Endothelial cell of umbilical vein (primary cell): ENCODE data around the gene LPAR1. TPM values are rescaled to one million over a fixed set of nuclear protein-coding genes. Genes with fewer than 3 reads are reported as not detected.

Source experiments
- BruUV-seq: library from RNA; stranded (reverse); fragments of 400-500 nt; replicated peaks from 2 replicates; lab custom pipeline; 2021; lab: Mats Ljungman, UMichigan
- CTCF ChIA-PET: fragments of 300-600, 350-600 bp; sonication (Branson Sonifier 250); formaldehyde crosslinking; loops from one replicate; lab custom pipeline; 2021; ENCODE audit warnings: antibody characterized with exemption, inconsistent platforms; lab: Charles Lee
- POLR2A ChIA-PET: fragments of 300-600, 350-600 bp; sonication (Branson Sonifier 250); formaldehyde crosslinking; loops from one replicate; lab custom pipeline; 2021; ENCODE audit warnings: antibody characterized with exemption, inconsistent platforms; lab: Charles Lee
- DNase-seq: peaks from one replicate; pipeline ENCODE4 v3.0.0-alpha.2; 2011; ENCODE audit warnings: low read depth, low spot score
- FAIRE-seq: peaks from 2 replicates; lab custom pipeline; 2011; peaks lifted over from hg19 to GRCh38; lab: Jason Lieb, UNC
- H2AFZ ChIP-seq: 2 replicates; pipeline ENCODE4 v1.6.0; 2012; ENCODE audit warnings: low read depth, low read length, control low read depth, inconsistent platforms
- H3K27ac ChIP-seq: 2 replicates; pipeline ENCODE4 v1.5.1; 2011; ENCODE audit warnings: low read depth, mild to moderate bottlenecking, control low read depth, low read length, moderate library complexity; ENCODE audit not compliant: insufficient read depth
- H3K27me3 ChIP-seq, 2 experiments: 2 replicates each; pipeline versions ENCODE4 v1.6.0 to v1.6.1; 2011; ENCODE audit warnings: low read length in 2 of 2, mixed read lengths in 1 of 2; ENCODE audit not compliant: control insufficient read depth in 2 of 2, insufficient read depth in 2 of 2
- H3K36me3 ChIP-seq, 2 experiments: 2 replicates in 1 of 2; 3 replicates in 1 of 2; pipeline ENCODE4 v1.5.1; 2011; ENCODE audit warnings: low read length in 2 of 2, mild to moderate bottlenecking in 1 of 2, moderate library complexity in 1 of 2; ENCODE audit not compliant: control insufficient read depth in 2 of 2, insufficient read depth in 2 of 2; ENCODE audit errors: extremely low read depth in 1 of 2
- H3K4me1 ChIP-seq: 3 replicates; pipeline ENCODE4 v1.5.1; 2011; ENCODE audit warnings: mild to moderate bottlenecking, low read length; ENCODE audit not compliant: control insufficient read depth, insufficient read depth; ENCODE audit errors: extremely low read depth
- H3K4me2 ChIP-seq: 2 replicates; pipeline ENCODE4 v1.6.1; 2011; ENCODE audit warnings: low read length, control low read depth, mixed read lengths; ENCODE audit not compliant: insufficient read depth
- H3K4me3 ChIP-seq, 3 experiments: fragments of 200-600 bp in 1 of 3; sonication (generic), shearing (Covaris generic) in 1 of 3; replicated peaks in 1 of 3; 2 replicates each; pipeline ENCODE4 v1.5.1; 2011 to 2016; ENCODE audit warnings: control low read depth in 3 of 3, low read length in 3 of 3, mild to moderate bottlenecking in 2 of 3, inconsistent platforms in 1 of 3, low read depth in 1 of 3, moderate library complexity in 1 of 3; ENCODE audit not compliant: insufficient read depth in 1 of 3
- H3K79me2 ChIP-seq: 2 replicates; pipeline ENCODE4 v1.6.0; 2012; ENCODE audit warnings: low read length, inconsistent platforms; ENCODE audit not compliant: control insufficient read depth, insufficient read depth
- H3K9ac ChIP-seq: replicated peaks from 2 replicates; pipeline ENCODE3; 2011; ENCODE audit warnings: low read length, control low read depth; ENCODE audit not compliant: insufficient read depth; ENCODE audit errors: extremely low read depth
- H3K9me1 ChIP-seq: replicated peaks from 3 replicates; pipeline ENCODE4 v1.6.0; 2011; ENCODE audit warnings: mild to moderate bottlenecking, low read length; ENCODE audit not compliant: control insufficient read depth, insufficient read depth; ENCODE audit errors: extremely low read depth
- H3K9me3 ChIP-seq: replicated peaks from 2 replicates; pipeline ENCODE4 v1.5.1; 2012; ENCODE audit warnings: low read length, inconsistent platforms; ENCODE audit not compliant: control insufficient read depth, insufficient read depth
- H4K20me1 ChIP-seq: replicated peaks from 2 replicates; pipeline ENCODE3; 2011; ENCODE audit warnings: mild to moderate bottlenecking, low read length; ENCODE audit not compliant: control insufficient read depth, insufficient read depth; ENCODE audit errors: extremely low read depth
- EZH2 ChIP-seq: IDR thresholded peaks from 2 replicates; pipeline ENCODE4 v1.6.1; 2012; ENCODE audit warnings: borderline replicate concordance, low read depth, mild to moderate bottlenecking, moderate library complexity, low read length, inconsistent platforms; ENCODE audit not compliant: severe bottlenecking
- FOS ChIP-seq: IDR thresholded peaks from 2 replicates; pipeline ENCODE4 v1.6.1; 2011; ENCODE audit warnings: mild to moderate bottlenecking, low read length, moderate library complexity, borderline replicate concordance; ENCODE audit not compliant: insufficient read depth
- GATA2 ChIP-seq: IDR thresholded peaks from 2 replicates; pipeline ENCODE4 v1.7.0; 2011; ENCODE audit warnings: low read depth, mild to moderate bottlenecking, moderate library complexity, mixed read lengths, low read length; ENCODE audit not compliant: insufficient read length, insufficient read depth
- JUN ChIP-seq: IDR thresholded peaks from 2 replicates; pipeline ENCODE4 v1.6.1; 2011; ENCODE audit warnings: borderline replicate concordance, low read depth; ENCODE audit not compliant: insufficient read length, insufficient read depth
- MYC ChIP-seq: IDR thresholded peaks from one replicate; pipeline ENCODE4 v1.6.1; 2011; ENCODE audit warnings: mild to moderate bottlenecking, low read depth, low read length
- POLR2A ChIP-seq: IDR thresholded peaks from 2 replicates; pipeline ENCODE4 v1.6.1; 2012; ENCODE audit warnings: low read depth, mild to moderate bottlenecking, control low read depth, low read length
- POLR2AphosphoS5 ChIP-seq: IDR thresholded peaks from 2 replicates; pipeline ENCODE4 v1.6.1; 2012; ENCODE audit warnings: low read depth, mild to moderate bottlenecking, control low read depth, low read length, moderate library complexity; ENCODE audit not compliant: insufficient read depth
- dilution Hi-C: fragments of 300-500 bp; cut with MboI; formaldehyde crosslinking; loops from one replicate; pipeline ENCODE4 v1.15.0; 2019; ENCODE audit warnings: low sequenced_read_pairs; ENCODE audit not compliant: extremely low pct_ligation_motif_present
- intact Hi-C: fragments of 100-400 bp; cut with micrococcal nuclease; formaldehyde crosslinking; loops from one replicate; pipeline ENCODE4 v1.10.0; 2022
- polyA plus RNA-seq, 4 experiments: library from polyadenylated mRNA; depleted of rRNA in 3 of 4; stranded (reverse) in 3 of 4; unstranded in 1 of 4; fragments of >200 nt; gene quantifications; 2 replicates each; pipeline versions ENCODE4 v1.2.1 to v1.2.3, GENCODE V29; 2011 to 2012; ENCODE audit warnings: missing spikeins in 1 of 4
- total RNA-seq: library from RNA; stranded (reverse); gene quantifications from 2 replicates; pipeline ENCODE4 v1.2.3, GENCODE V29; 2021
- TF ChIP-seq, protein P1 (sequence below): IDR thresholded peaks from 2 replicates; pipeline ENCODE4 v1.6.1; 2011; ENCODE audit not compliant: insufficient read depth, insufficient read length
- TF ChIP-seq, protein P2 (sequence below), 2 donors: IDR thresholded peaks; 1 replicate in 1 of 2; 2 replicates in 1 of 2; pipeline ENCODE4 v1.5.1; 2011; ENCODE audit warnings: low read length in 2 of 2, mild to moderate bottlenecking in 2 of 2, moderate library complexity in 2 of 2, control low read depth in 1 of 2, inconsistent platforms in 1 of 2, low read depth in 1 of 2; ENCODE audit not compliant: insufficient read depth in 1 of 2; ENCODE audit errors: extremely low read depth in 1 of 2

Gene LPAR1
- total and polyA plus RNA-seq, 2 donors (not counting 3 experiments of a cell fraction or from before 2014, with no cell fraction given): 0.88 to 3.0 TPM

DNA sequence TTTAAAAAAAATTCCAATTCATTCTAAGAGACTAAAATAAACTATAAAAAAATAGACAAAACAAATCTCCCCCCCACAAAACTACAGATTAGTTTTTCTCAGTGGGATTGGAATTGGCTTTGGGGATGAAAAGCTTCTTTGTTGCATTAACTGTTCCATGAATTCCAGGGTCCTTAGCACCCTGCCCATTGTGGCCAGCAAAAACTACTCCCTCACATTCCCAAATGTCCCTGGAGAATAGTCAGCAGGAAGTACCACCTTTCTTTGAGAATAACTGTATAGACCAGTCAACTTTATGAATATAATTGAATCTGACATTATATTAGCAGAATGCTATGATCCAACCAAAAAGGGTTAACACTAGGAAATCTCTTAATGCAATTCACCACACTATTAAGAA lies 147.9 kb downstream of the LPAR1 start:
- Histone ChIP-seq H3K27ac (no peak overlapping the region), H3K4me2 (no peak overlapping the region), H3K36me3 (no peaks in the 10 kb centered on the region), H3K4me3 (no peak overlapping the region), H3K27me3 (no peaks in the 10 kb centered on the region), H3K9me3 (no peaks in the 10 kb centered on the region), H3K9me1 (no peaks in the 10 kb centered on the region), H3K9ac (no peak overlapping the region), H3K4me1 (no peaks in the 10 kb centered on the region), H3K79me2 (no peaks in the 10 kb centered on the region), H2AFZ (no peak overlapping the region), H4K20me1 (no peaks in the 10 kb centered on the region)
- dilution Hi-C loops: no loop called here
- POLR2A ChIA-PET: no interaction called here
- TF ChIP-seq EZH2: no peak
- no peak for TF ChIP-seq GATA2
- TF ChIP-seq MYC: no peak
- TF ChIP-seq POLR2AphosphoS5: no peak
- TF ChIP-seq JUN: no peak
- TF ChIP-seq POLR2A: no peak
- no peak for TF ChIP-seq FOS
- TF ChIP-seq, protein P1, sequence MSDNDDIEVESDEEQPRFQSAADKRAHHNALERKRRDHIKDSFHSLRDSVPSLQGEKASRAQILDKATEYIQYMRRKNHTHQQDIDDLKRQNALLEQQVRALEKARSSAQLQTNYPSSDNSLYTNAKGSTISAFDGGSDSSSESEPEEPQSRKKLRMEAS: no peak
- TF ChIP-seq, protein P2, sequence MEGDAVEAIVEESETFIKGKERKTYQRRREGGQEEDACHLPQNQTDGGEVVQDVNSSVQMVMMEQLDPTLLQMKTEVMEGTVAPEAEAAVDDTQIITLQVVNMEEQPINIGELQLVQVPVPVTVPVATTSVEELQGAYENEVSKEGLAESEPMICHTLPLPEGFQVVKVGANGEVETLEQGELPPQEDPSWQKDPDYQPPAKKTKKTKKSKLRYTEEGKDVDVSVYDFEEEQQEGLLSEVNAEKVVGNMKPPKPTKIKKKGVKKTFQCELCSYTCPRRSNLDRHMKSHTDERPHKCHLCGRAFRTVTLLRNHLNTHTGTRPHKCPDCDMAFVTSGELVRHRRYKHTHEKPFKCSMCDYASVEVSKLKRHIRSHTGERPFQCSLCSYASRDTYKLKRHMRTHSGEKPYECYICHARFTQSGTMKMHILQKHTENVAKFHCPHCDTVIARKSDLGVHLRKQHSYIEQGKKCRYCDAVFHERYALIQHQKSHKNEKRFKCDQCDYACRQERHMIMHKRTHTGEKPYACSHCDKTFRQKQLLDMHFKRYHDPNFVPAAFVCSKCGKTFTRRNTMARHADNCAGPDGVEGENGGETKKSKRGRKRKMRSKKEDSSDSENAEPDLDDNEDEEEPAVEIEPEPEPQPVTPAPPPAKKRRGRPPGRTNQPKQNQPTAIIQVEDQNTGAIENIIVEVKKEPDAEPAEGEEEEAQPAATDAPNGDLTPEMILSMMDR (IDR thresholded peaks at IDR 0.05; ENCODE audit: extremely low read depth in 1 of 2, insufficient read depth in 1 of 2, low read depth in 1 of 2, low read length in 2 of 2): no peak
- CTCF ChIA-PET: no interaction called here
- DNase-seq: no peak
- no peak for FAIRE-seq
- BruUV-seq: no TSS peak
- intact Hi-C loops: no loop called here
